ENCODE measurements around the gene GCN1. TPM values are rescaled to one million over a fixed set of nuclear protein-coding genes. Genes with fewer than 3 reads are reported as not detected.

Gene GCN1
- total RNA-seq, 1 experiment from 2014 or later = 254 TPM

DNA sequence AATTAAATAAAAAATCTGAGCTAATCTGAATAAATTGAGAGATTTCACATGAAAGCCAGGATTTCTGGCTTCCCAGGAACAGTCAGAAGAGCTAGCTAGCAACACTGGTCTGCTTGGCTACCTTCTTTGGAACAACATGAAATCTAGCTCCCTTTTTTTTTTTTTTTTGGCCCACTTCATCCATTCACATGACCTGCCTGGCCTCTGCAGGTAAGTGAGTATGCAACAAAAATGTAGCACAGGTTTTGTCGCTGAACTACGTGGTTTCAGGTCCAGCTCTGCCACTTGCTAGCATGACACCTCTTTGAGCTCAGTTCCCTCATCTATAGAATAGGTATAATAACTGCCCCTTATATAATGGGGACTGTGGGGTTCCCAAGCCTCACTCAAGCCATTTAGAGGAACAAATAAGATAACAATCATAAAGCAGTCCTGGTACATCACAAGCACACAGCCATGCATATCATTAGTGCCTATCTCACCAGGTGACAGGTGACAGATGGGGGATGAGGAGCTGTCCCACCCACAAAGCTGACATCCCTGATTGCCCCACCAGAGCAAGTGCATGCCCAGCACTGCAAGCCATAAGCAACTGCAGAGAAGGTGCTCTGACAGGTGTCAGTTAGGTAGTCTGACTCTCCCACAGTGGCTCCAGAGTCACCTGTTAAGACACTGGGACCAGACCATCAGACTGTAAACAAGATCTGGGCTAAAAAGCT is 45.4 kb upstream of the GCN1 start:
- Histone ChIP-seq H3K9me2 (replicated peaks; ENCODE audit: low read length) (no peaks in the 10 kb centered on the region), H3K4me2 (ENCODE audit: low read length) (no peak overlapping the region), H3K27ac (ENCODE audit: low read length) (no peak overlapping the region), H3K4me1 (ENCODE audit: insufficient read depth, low read length) (peaks cover 66% of the 10 kb centered on the region), H2AFZ (ENCODE audit: low read length) (no peak overlapping the region), H3K27me3 (ENCODE audit: low read length) (no peaks in the 10 kb centered on the region), H3K9ac (ENCODE audit: low read length) (no peak overlapping the region), H4K20me1 (ENCODE audit: low read length) (peaks cover 43% of the 10 kb centered on the region), H3K9me3 (ENCODE audit: low read length) (no peaks in the 10 kb centered on the region), H3K4me3 (ENCODE audit: low read length) (no peak overlapping the region), H3K79me2 (ENCODE audit: low read length) (peaks cover 99% of the 10 kb centered on the region), H3K36me3 (ENCODE audit: low read depth, low read length) (peaks cover 27% of the 10 kb centered on the region), H3F3A (ENCODE audit: low read length, unreplicated experiment) (peaks cover 12% of the 10 kb centered on the region)
- DNase-seq = no peak
- BruUV-seq (replicated peaks) = no TSS peak
- ChIA-PET POLR2A (ENCODE audit: unreplicated experiment) (interaction anchor here (0.7 to 3.3 kb wide), 6 partner anchors 9 to 52 kb away, joined by 4 to 63 read pairs (median 6); partner anchors contain the start of genes RNU4-2 and RPLP0), CTCF (interaction anchor here (0.9 to 1.1 kb wide), 2 partner anchors 10 to 12 kb away, joined by 4 to 5 read pairs; no protein-coding TSS in a partner anchor)
- intact Hi-C loops (cut with micrococcal nuclease) = no loop called here
- TF ChIP-seq EZH2 (IDR thresholded peaks at IDR 0.05; ENCODE audit: low read length, unreplicated experiment) = no peak
- TF ChIP-seq EZH2phosphoT487 (IDR thresholded peaks at IDR 0.05; ENCODE audit: borderline replicate concordance, low read length) = no peak
- TF ChIP-seq, protein P1, sequence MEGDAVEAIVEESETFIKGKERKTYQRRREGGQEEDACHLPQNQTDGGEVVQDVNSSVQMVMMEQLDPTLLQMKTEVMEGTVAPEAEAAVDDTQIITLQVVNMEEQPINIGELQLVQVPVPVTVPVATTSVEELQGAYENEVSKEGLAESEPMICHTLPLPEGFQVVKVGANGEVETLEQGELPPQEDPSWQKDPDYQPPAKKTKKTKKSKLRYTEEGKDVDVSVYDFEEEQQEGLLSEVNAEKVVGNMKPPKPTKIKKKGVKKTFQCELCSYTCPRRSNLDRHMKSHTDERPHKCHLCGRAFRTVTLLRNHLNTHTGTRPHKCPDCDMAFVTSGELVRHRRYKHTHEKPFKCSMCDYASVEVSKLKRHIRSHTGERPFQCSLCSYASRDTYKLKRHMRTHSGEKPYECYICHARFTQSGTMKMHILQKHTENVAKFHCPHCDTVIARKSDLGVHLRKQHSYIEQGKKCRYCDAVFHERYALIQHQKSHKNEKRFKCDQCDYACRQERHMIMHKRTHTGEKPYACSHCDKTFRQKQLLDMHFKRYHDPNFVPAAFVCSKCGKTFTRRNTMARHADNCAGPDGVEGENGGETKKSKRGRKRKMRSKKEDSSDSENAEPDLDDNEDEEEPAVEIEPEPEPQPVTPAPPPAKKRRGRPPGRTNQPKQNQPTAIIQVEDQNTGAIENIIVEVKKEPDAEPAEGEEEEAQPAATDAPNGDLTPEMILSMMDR (conservative IDR thresholded peaks at IDR 0.05; ENCODE audit: low read depth, low read length) = no peak
- ATAC-seq = no peak

DNA sequence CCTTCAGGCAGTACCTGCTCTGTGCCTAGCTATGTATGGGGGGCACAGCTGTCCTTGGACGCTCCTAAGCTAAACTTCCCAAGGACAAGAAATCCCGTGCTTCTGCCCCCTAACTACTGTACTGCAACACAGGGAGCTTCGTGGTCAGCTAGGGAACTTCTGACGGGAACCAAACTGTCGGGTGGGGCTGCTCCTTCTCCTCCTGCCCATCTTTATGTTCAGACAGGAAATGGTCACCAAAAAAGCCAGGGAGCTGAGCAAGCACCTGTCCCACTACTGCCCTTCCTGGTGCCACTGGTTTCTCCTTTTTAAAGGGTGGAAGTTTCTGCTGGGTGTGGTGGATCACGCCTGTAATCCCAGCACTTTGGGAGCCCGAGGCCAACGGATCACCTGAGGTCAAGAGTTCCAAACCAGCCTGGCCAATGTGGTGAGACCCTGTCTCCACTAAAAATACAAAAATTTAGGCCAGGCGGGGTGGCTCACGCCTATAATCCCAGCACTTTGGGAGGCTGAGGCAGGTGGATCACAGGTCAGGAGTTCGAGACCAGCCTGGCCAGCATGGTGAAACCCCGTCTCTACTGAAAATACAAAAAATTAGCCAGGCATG is 44.4 kb upstream of the GCN1 start:
- TF ChIP-seq EZH2phosphoT487 (IDR thresholded peaks at IDR 0.05; ENCODE audit: borderline replicate concordance, low read length) (no peak), EZH2 (IDR thresholded peaks at IDR 0.05; ENCODE audit: low read length, unreplicated experiment) (no peak)
- TF ChIP-seq, protein P1 (conservative IDR thresholded peaks at IDR 0.05; ENCODE audit: low read depth, low read length) = no peak
- H3K27me3 ChIP-seq (ENCODE audit: low read length) = no peaks in the 10 kb centered on the region
- H3F3A ChIP-seq (ENCODE audit: low read length, unreplicated experiment) = peaks cover 12% of the 10 kb centered on the region
- H3K27ac ChIP-seq (ENCODE audit: low read length) = peak overlapping the region; percentile 89
- H2AFZ ChIP-seq (ENCODE audit: low read length) = no peak overlapping the region
- peaks cover 25% of the 10 kb centered on the region; the same call in 1 of the 2 replicates for H3K36me3 ChIP-seq (ENCODE audit: low read depth, low read length)
- H3K9me2 ChIP-seq (replicated peaks; ENCODE audit: low read length) = no peaks in the 10 kb centered on the region
- POLR2A ChIA-PET (ENCODE audit: unreplicated experiment) = interaction anchor here (0.6 to 3.3 kb wide), 6 partner anchors 9 to 53 kb away, joined by 5 to 63 read pairs (median 7); partner anchors contain the start of genes RNU4-2 and RPLP0
- intact Hi-C loops (cut with micrococcal nuclease) = no loop called here
- peak; percentile 50 for DNase-seq
- ATAC-seq = no peak
- CTCF ChIA-PET = interaction anchor here (0.9 to 2.6 kb wide), 3 partner anchors 9 to 11 kb away, joined by 4 to 26 read pairs (median 5); no protein-coding TSS in a partner anchor
- H3K79me2 ChIP-seq (ENCODE audit: low read length) = peaks cover 97% of the 10 kb centered on the region
- no peaks in the 10 kb centered on the region for H3K9me3 ChIP-seq (ENCODE audit: low read length)
- BruUV-seq (replicated peaks) = no TSS peak
- H3K4me3 ChIP-seq (ENCODE audit: low read length) = no peak overlapping the region
- H3K4me2 ChIP-seq (ENCODE audit: low read length) = peak overlapping the region; percentile 56
- peaks cover 74% of the 10 kb centered on the region for H3K4me1 ChIP-seq (ENCODE audit: insufficient read depth, low read length)
- H3K9ac ChIP-seq (ENCODE audit: low read length) = no peak overlapping the region; the same call in 1 of the 2 replicates
- H4K20me1 ChIP-seq (ENCODE audit: low read length) = peaks cover 39% of the 10 kb centered on the region

All from PC-3 (cell line).